ENCODE results near the gene NAV1.

Gene NAV1

DNA sequence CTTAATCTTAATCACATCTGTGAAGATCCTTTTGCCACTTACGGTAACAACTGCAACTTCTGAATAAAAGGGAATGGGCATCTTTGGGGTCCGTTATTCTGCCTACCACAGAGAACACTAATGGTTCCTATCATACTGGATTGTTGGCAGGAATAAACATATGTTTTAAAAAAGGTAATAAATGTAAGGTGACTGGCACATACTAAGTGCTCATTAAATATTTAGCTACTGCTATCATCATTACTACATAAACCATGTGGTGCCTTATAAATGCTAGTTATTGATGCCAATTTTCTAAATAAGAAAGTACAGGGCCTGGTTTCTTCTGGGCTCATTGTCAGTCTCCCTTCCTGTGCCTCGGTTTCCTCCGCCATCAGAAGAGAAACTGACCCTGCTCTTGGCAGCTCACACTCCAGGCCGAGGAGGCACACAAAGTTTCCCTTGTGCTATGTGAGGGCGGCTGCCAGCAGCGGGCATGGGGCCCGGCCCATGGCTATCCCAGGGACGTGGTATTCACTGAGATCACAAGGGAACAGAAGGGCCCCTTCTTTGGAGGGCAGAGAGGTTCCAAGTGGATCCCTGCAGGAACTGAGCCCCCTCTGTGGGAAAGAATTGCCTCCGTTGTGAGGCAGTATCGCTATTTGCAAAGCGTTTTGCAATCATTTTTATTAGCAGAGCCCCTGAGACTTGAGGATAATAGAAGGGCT is 26.2 kb downstream of the NAV1 start:
- Histone ChIP-seq H3K9me3 (ENCODE audit: control insufficient read depth, insufficient read depth, low read length) (no peaks in the 10 kb centered on the region), H3K27ac (ENCODE audit: low read length) (no peak overlapping the region), H3K4me1 (ENCODE audit: control insufficient read depth, insufficient read depth, low read length) (no peaks in the 10 kb centered on the region), H3K4me3 (ENCODE audit: low read length) (no peak overlapping the region), H3K36me3 (ENCODE audit: control insufficient read depth, insufficient read depth, low read length) (no peaks in the 10 kb centered on the region), H3K27me3 (ENCODE audit: control insufficient read depth, insufficient read depth, low read length) (no peaks in the 10 kb centered on the region)
- no peak for DNase-seq (ENCODE audit: low read depth, low spot score)
- WGBS (ENCODE audit: insufficient coverage, insufficient read length) = no CpG with 5 or more reads among the region's 12 CpGs

- no peaks in the 10 kb centered on the region for H3K9me3 ChIP-seq (ENCODE audit: control insufficient read depth, insufficient read depth, low read length)
- no peak for DNase-seq (ENCODE audit: low read depth, low spot score)
- H3K27ac ChIP-seq (ENCODE audit: low read length) = no peak overlapping the region
- no peak overlapping the region for H3K4me3 ChIP-seq (ENCODE audit: low read length)
- H3K27me3 ChIP-seq (ENCODE audit: control insufficient read depth, insufficient read depth, low read length) = no peaks in the 10 kb centered on the region
- no CpG with 5 or more reads among the region's 12 CpGs for WGBS (ENCODE audit: insufficient coverage, insufficient read length)
- H3K4me1 ChIP-seq (ENCODE audit: control insufficient read depth, insufficient read depth, low read length) = no peaks in the 10 kb centered on the region
- no peaks in the 10 kb centered on the region for H3K36me3 ChIP-seq (ENCODE audit: control insufficient read depth, insufficient read depth, low read length)
Observed at GRCh38 chr1:201565771-201566528, 27.0 kb downstream of the NAV1 start.

- no CpG with 5 or more reads among the region's 2 CpGs for WGBS (ENCODE audit: insufficient coverage, insufficient read length)
- no peaks in the 10 kb centered on the region for H3K36me3 ChIP-seq (ENCODE audit: control insufficient read depth, insufficient read depth, low read length)
- no peaks in the 10 kb centered on the region for H3K4me1 ChIP-seq (ENCODE audit: control insufficient read depth, insufficient read depth, low read length)
- H3K4me3 ChIP-seq (ENCODE audit: low read length) = no peak overlapping the region
- DNase-seq (ENCODE audit: low read depth, low spot score) = no peak
- no peaks in the 10 kb centered on the region for H3K27me3 ChIP-seq (ENCODE audit: control insufficient read depth, insufficient read depth, low read length)
- no peak overlapping the region for H3K27ac ChIP-seq (ENCODE audit: low read length)
- no peaks in the 10 kb centered on the region for H3K9me3 ChIP-seq (ENCODE audit: control insufficient read depth, insufficient read depth, low read length)
Observed at GRCh38 chr1:201566529-201566823, 27.5 kb downstream of the NAV1 start.

GRCh38 chr1:201566933-201567801 is 28.2 kb downstream of the NAV1 start:
- Histone ChIP-seq H3K27ac (ENCODE audit: low read length) (no peak overlapping the region), H3K36me3 (ENCODE audit: control insufficient read depth, insufficient read depth, low read length) (no peaks in the 10 kb centered on the region), H3K4me3 (ENCODE audit: low read length) (no peak overlapping the region), H3K4me1 (ENCODE audit: control insufficient read depth, insufficient read depth, low read length) (no peaks in the 10 kb centered on the region), H3K9me3 (ENCODE audit: control insufficient read depth, insufficient read depth, low read length) (no peaks in the 10 kb centered on the region), H3K27me3 (ENCODE audit: control insufficient read depth, insufficient read depth, low read length) (no peaks in the 10 kb centered on the region)
- no CpG with 5 or more reads among the region's 10 CpGs for WGBS (ENCODE audit: insufficient coverage, insufficient read length)
- DNase-seq (ENCODE audit: low read depth, low spot score) = no peak

- Histone ChIP-seq H3K27me3 (ENCODE audit: control insufficient read depth, insufficient read depth, low read length) (no peaks in the 10 kb centered on the region), H3K36me3 (ENCODE audit: control insufficient read depth, insufficient read depth, low read length) (no peaks in the 10 kb centered on the region), H3K9me3 (ENCODE audit: control insufficient read depth, insufficient read depth, low read length) (no peaks in the 10 kb centered on the region), H3K27ac (ENCODE audit: low read length) (no peak overlapping the region), H3K4me1 (ENCODE audit: control insufficient read depth, insufficient read depth, low read length) (no peaks in the 10 kb centered on the region), H3K4me3 (ENCODE audit: low read length) (no peak overlapping the region)
- no peak for DNase-seq (ENCODE audit: low read depth, low spot score)
- no CpG with 5 or more reads among the region's 6 CpGs for WGBS (ENCODE audit: insufficient coverage, insufficient read length)
Observed at GRCh38 chr1:201568265-201568664, 29.3 kb downstream of the NAV1 start.

- Histone ChIP-seq H3K27me3 (ENCODE audit: control insufficient read depth, insufficient read depth, low read length) (no peaks in the 10 kb centered on the region), H3K36me3 (ENCODE audit: control insufficient read depth, insufficient read depth, low read length) (no peaks in the 10 kb centered on the region), H3K4me1 (ENCODE audit: control insufficient read depth, insufficient read depth, low read length) (no peaks in the 10 kb centered on the region), H3K27ac (ENCODE audit: low read length) (no peak overlapping the region), H3K9me3 (ENCODE audit: control insufficient read depth, insufficient read depth, low read length) (no peaks in the 10 kb centered on the region), H3K4me3 (ENCODE audit: low read length) (no peak overlapping the region)
- no peak for DNase-seq (ENCODE audit: low read depth, low spot score)
- no CpG with 5 or more reads among the region's 4 CpGs for WGBS (ENCODE audit: insufficient coverage, insufficient read length)
Observed at GRCh38 chr1:201568859-201569294, 29.9 kb downstream of the NAV1 start.

DNA sequence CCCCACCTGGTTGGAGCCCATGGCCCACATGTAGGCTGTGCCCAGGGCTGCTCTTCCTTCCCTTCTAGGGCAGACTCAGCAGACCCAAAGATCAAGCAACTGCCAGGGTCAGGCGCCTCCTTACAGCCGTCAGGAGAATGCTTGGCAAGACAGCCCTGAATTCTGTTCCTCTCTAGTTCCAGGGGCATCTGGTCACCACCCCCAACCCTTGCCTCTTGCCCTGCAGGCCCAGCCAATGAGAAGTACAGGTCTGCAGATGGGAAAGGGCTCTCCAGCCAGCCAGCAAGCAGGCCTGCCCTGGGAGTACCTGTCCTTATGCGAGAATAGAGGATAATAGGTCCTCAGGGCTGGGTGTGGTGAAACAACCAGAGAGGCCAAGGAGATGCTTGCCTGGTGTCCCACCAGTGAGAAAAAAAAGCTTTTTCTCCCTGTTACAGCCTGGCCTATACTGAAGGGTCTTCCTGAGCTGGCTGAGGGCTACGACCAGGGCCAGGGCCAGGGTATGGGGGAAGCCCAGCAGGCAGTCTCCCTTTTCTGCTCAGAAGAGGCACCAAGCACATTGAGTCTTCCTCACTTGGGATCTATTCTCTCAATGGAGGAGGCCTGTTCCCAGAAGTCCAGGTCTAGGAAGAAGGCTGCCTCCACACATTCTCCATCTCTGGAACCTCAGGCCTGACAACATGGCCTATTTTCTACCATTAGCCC is 31.4 kb downstream of the NAV1 start:
- no peaks in the 10 kb centered on the region for H3K4me1 ChIP-seq (ENCODE audit: control insufficient read depth, insufficient read depth, low read length)
- no peaks in the 10 kb centered on the region for H3K27me3 ChIP-seq (ENCODE audit: control insufficient read depth, insufficient read depth, low read length)
- no peaks in the 10 kb centered on the region for H3K36me3 ChIP-seq (ENCODE audit: control insufficient read depth, insufficient read depth, low read length)
- H3K9me3 ChIP-seq (ENCODE audit: control insufficient read depth, insufficient read depth, low read length) = no peaks in the 10 kb centered on the region
- WGBS (ENCODE audit: insufficient coverage, insufficient read length) = no CpG with 5 or more reads among the region's 4 CpGs
- DNase-seq (ENCODE audit: low read depth, low spot score) = no peak
- H3K27ac ChIP-seq (ENCODE audit: low read length) = no peak overlapping the region
- no peak overlapping the region for H3K4me3 ChIP-seq (ENCODE audit: low read length)

GRCh38 chr1:201570886-201571624 is 32.1 kb downstream of the NAV1 start:
- Histone ChIP-seq H3K27me3 (ENCODE audit: control insufficient read depth, insufficient read depth, low read length) (no peaks in the 10 kb centered on the region), H3K36me3 (ENCODE audit: control insufficient read depth, insufficient read depth, low read length) (no peaks in the 10 kb centered on the region), H3K9me3 (ENCODE audit: control insufficient read depth, insufficient read depth, low read length) (no peaks in the 10 kb centered on the region), H3K27ac (ENCODE audit: low read length) (no peak overlapping the region), H3K4me1 (ENCODE audit: control insufficient read depth, insufficient read depth, low read length) (no peaks in the 10 kb centered on the region), H3K4me3 (ENCODE audit: low read length) (no peak overlapping the region)
- DNase-seq (ENCODE audit: low read depth, low spot score) = no peak
- no CpG with 5 or more reads among the region's 10 CpGs for WGBS (ENCODE audit: insufficient coverage, insufficient read length)

- no peaks in the 10 kb centered on the region for H3K9me3 ChIP-seq (ENCODE audit: control insufficient read depth, insufficient read depth, low read length)
- no peak overlapping the region for H3K4me3 ChIP-seq (ENCODE audit: low read length)
- H3K4me1 ChIP-seq (ENCODE audit: control insufficient read depth, insufficient read depth, low read length) = no peaks in the 10 kb centered on the region
- no CpG with 5 or more reads among the region's 4 CpGs for WGBS (ENCODE audit: insufficient coverage, insufficient read length)
- no peaks in the 10 kb centered on the region for H3K36me3 ChIP-seq (ENCODE audit: control insufficient read depth, insufficient read depth, low read length)
- H3K27ac ChIP-seq (ENCODE audit: low read length) = no peak overlapping the region
- DNase-seq (ENCODE audit: low read depth, low spot score) = no peak
- no peaks in the 10 kb centered on the region for H3K27me3 ChIP-seq (ENCODE audit: control insufficient read depth, insufficient read depth, low read length)
Observed at GRCh38 chr1:201573030-201573429, 34.1 kb downstream of the NAV1 start.
